ENCODE data around the gene GOSR2. TPM values are rescaled to one million over a fixed set of nuclear protein-coding genes. Genes with fewer than 3 reads are reported as not detected.

Gene GOSR2
- total and polyA plus RNA-seq, 9 of the 15 experiments (the other 6 are each of a cell fraction or from before 2014, with no cell fraction given), result 32.7 to 96.3 (median 48.9) TPM

DNA sequence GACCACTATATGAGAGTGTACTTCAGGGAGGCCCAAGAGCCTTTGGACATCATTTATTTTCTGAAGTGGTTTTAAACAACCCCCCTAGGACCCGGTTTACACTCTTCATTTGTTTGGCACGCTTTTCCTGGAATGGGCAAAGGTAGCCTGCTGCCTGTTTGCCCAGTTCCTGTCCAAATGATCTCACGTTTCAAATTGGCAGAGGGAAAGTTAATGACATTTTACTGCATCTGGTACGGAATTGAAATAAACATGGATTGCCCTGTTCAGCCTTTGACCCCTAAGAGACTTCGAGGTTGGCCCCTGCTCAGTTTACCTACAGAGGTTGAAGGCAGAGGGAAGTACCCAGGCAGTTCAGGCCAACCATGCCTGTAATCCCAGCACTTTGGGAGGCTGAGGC is 61.9 kb downstream of the GOSR2 start (continued):
- TF ChIP-seq REST (IDR thresholded peaks at IDR 0.05; ENCODE audit: borderline replicate concordance) (no peak), REST (CRISPR knock-in tag; IDR thresholded peaks at IDR 0.05; ENCODE audit: low read depth) (no peak)

DNA sequence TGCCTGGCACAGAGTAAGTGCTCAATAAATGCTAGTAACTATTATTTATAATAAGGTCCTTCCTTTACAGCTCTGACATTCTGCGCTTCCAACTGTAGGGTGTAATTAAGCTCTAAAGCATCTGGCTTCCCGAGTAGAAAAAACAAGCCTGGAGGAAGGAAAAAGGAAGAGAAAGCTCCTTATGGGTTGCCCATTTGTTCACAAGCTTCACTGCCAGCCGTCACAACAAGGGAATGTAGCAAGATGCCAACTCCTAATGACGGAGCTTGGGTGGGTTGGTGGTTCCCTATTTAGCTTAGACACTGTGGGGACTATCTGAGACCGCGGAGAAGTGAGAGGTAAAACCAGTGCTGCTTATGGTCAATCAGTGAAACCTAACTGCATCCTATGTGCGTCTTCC is 63.4 kb downstream of the GOSR2 start:
- no peak overlapping the region for H3K27ac ChIP-seq (ENCODE audit: extremely low read depth, low read depth, low read length)
- no TSS peak for BruUV-seq (replicated peaks)
- DNase-seq (ENCODE audit: extremely low read depth in 1 of 4, low spot score in 3 of 4) (no peak), ATAC-seq (no peak), FAIRE-seq (no peak)
- no peak overlapping the region for H2AFZ ChIP-seq (ENCODE audit: low read depth, low read length)
- CTCF ChIA-PET (ENCODE audit: low intra/inter-chr PET ratio), result no interaction called here
- H3K79me2 ChIP-seq (ENCODE audit: control insufficient read depth, insufficient read depth, low read length), result no peaks in the 10 kb centered on the region
- peaks cover 28 to 49% of the 10 kb centered on the region in 2 experiments for H3K27me3 ChIP-seq (ENCODE audit: control insufficient read depth in 2 of 2, insufficient read depth in 2 of 2, low read length in 2 of 2)
- no peak overlapping the region for H3K9ac ChIP-seq (ENCODE audit: insufficient read depth in 1 of 2, low read depth in 2 of 2, low read length in 2 of 2)
- H3K4me3 ChIP-seq, result no peak overlapping the region
- H3K4me2 ChIP-seq (ENCODE audit: insufficient read depth, low read length), result no peak overlapping the region
- POLR2A ChIA-PET, result no interaction called here
- 0% methylated on average over 7 of the region's 7 CpGs for WGBS (ENCODE audit: insufficient coverage, low coverage, missing lambda C conversion rate)
- intact Hi-C loops (cut with micrococcal nuclease), result no loop called here
- H3K36me3 ChIP-seq (ENCODE audit: control insufficient read depth, insufficient read depth, low read length), result no peaks in the 10 kb centered on the region
- H3K4me1 ChIP-seq (replicated peaks in 1 of 2; ENCODE audit: control insufficient read depth in 2 of 2, insufficient read depth in 2 of 2, low read length in 2 of 2), result no peaks in the 10 kb centered on the region
- in situ Hi-C loops (cut with MboI), result loop anchor here (25.0 kb wide), 1 partner anchor 626 kb away; no protein-coding TSS in a partner anchor
- H3K9me3 ChIP-seq (replicated peaks; ENCODE audit: control insufficient read depth, insufficient read depth, low read depth, low read length), result no peaks in the 10 kb centered on the region
- peaks cover 4% of the 10 kb centered on the region; the same call in 1 of the 2 replicates for H4K20me1 ChIP-seq (replicated peaks; ENCODE audit: control insufficient read depth, insufficient read depth, low read length)
- no peaks in the 10 kb centered on the region for H3K9me1 ChIP-seq (ENCODE audit: control insufficient read depth, insufficient read depth, low read length)
- TF ChIP-seq ZNF217 (CRISPR knock-in tag; IDR thresholded peaks at IDR 0.05) (no peak), RERE (CRISPR knock-in tag; IDR thresholded peaks at IDR 0.05; ENCODE audit: borderline replicate concordance) (no peak)
